ENCODE measurements around the gene OPALIN. TPM values are rescaled to one million over a fixed set of nuclear protein-coding genes. Genes with fewer than 3 reads are reported as not detected.

The OPALIN gene
- total and polyA plus RNA-seq, 2 experiments from 2014 or later, result not detected

DNA sequence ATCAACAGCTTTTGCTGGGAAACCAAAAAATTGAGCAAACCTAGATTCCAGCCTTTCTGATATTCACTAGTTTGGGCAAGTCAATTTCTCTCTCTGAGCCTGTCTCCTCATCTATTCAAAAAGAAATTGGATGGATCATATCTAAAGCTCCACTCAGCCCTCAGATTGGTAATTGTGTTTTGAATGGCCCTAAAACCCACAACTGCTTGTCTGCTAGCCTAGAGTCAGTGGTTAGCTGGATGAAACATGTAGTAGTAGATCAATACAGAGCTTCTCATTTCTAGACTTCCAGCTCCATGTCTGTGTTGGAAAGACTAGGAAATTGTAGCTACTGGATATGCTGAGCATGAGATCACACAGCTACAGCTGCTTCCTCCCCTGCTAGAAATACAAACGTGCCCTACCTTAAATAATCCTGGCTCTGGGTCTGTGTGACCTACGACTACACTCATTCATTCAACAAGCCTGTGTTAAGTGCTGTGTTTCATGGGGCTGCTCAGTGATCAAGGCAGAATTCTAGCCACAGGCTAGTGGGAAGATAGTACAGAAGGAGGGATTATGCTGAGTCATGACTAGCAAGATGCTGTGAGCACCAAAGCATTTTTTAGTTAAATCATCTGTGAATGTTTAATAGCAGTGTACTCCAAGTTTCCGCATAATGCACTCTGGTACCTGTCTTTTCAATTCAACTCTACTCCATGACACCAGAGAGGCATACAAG is 38.9 kb downstream of the OPALIN start:
- Histone ChIP-seq H3K4me2 (no peak overlapping the region), H3K79me2 (no peaks in the 10 kb centered on the region), H3K27ac (no peak overlapping the region), H4K20me1 (ENCODE audit: insufficient read depth, poor library complexity, severe bottlenecking) (no peaks in the 10 kb centered on the region), H2AFZ (no peak overlapping the region), H3K9me3 (ENCODE audit: low read depth) (no peaks in the 10 kb centered on the region), H3K9me2 (replicated peaks; ENCODE audit: insufficient read depth) (no peaks in the 10 kb centered on the region), H3K27me3 (no peaks in the 10 kb centered on the region), H3K4me3 (no peak overlapping the region), H3K4me1 (ENCODE audit: insufficient read depth) (no peaks in the 10 kb centered on the region), H3K36me3 (replicated peaks; ENCODE audit: insufficient read depth, low read depth) (no peaks in the 10 kb centered on the region)
- DNase-seq (ENCODE audit: low spot score), result no peak
- 47% methylated on average over 3 of the region's 3 CpGs for WGBS (ENCODE audit: low lambda C conversion rate, missing lambda C conversion rate)
- TF ChIP-seq EZH2phosphoT487 (IDR thresholded peaks at IDR 0.05; ENCODE audit: low read depth, severe bottlenecking, unreplicated experiment) (no peak), CTCF (IDR thresholded peaks at IDR 0.05; ENCODE audit: poor library complexity) (no peak), EZH2 (IDR thresholded peaks at IDR 0.05; ENCODE audit: borderline replicate concordance) (no peak)

DNA sequence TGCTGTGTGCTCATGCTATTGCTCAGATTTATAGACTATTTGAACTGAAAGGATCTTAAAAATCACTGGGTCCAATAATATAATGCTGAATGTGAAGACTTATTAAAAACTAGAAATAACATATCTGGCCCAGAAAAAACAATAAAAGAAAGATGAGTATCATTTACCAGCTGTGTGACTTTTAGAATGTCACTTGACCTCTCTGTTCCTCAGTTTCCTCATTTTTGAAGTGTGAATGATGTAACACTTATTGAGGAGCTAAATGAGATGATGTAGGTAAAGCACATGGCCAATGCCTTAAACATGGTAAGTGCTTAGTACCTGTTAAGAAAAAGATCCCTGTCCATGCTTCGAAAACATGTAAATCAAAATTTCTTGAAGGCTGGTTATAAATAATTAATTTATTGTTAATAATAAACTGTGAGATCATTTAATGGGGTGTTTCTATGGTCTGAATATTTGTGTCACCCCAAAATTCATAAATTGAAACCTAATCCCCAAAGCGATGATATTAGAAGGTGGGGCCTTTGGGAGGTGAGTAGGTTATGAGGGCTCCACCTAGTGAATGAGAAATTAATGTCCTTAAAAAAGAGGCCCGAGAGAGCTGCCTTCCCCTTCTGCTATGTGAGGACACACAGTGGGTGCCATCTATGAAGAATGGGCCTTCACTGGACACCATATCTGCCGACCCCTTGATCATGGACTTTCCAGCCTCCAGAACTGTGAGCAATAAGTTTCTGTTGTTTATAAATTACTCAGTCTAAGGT is 41.6 kb downstream of the OPALIN start:
- H3K27me3 ChIP-seq, result no peaks in the 10 kb centered on the region
- no peak for DNase-seq (ENCODE audit: low spot score)
- H3K4me1 ChIP-seq (ENCODE audit: insufficient read depth), result no peaks in the 10 kb centered on the region
- no peaks in the 10 kb centered on the region for H3K9me3 ChIP-seq (ENCODE audit: low read depth)
- H3K9me2 ChIP-seq (replicated peaks; ENCODE audit: insufficient read depth), result no peaks in the 10 kb centered on the region
- H3K4me3 ChIP-seq, result no peak overlapping the region
- no peak overlapping the region for H3K27ac ChIP-seq
- H3K79me2 ChIP-seq, result no peaks in the 10 kb centered on the region
- H4K20me1 ChIP-seq (ENCODE audit: insufficient read depth, poor library complexity, severe bottlenecking), result no peaks in the 10 kb centered on the region
- H2AFZ ChIP-seq, result no peak overlapping the region
- no peaks in the 10 kb centered on the region for H3K36me3 ChIP-seq (replicated peaks; ENCODE audit: insufficient read depth, low read depth)
- WGBS (ENCODE audit: low lambda C conversion rate, missing lambda C conversion rate), result 82% methylated on average over 4 of the region's 4 CpGs
- TF ChIP-seq EZH2phosphoT487 (IDR thresholded peaks at IDR 0.05; ENCODE audit: low read depth, severe bottlenecking, unreplicated experiment) (no peak), CTCF (IDR thresholded peaks at IDR 0.05; ENCODE audit: poor library complexity) (no peak), EZH2 (IDR thresholded peaks at IDR 0.05; ENCODE audit: borderline replicate concordance) (no peak)
- no peak overlapping the region for H3K4me2 ChIP-seq

DNA sequence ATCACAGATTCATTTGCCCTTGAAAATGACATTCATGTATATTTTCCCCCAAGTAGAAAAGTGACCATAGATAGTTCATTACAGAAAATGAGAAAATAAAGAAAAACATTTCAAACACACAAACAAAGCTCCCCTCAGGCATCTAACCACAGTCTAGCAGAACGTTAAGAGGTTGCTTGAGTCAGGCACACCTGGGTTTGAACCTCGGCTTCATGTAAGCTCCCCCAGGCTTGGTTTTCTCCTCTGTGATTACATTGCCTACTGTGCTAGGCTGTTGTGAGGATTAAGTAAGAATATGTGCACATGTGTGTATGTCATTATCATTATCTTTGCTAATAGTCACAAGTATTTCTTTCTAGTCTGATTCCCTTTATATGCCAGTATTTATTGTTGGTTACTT is 45.5 kb downstream of the OPALIN start:
- no peaks in the 10 kb centered on the region for H3K9me3 ChIP-seq (ENCODE audit: low read depth)
- no peak for DNase-seq (ENCODE audit: low spot score)
- H3K27ac ChIP-seq, result no peak overlapping the region
- WGBS (ENCODE audit: low lambda C conversion rate, missing lambda C conversion rate), result 76% methylated on average over 2 of the region's 2 CpGs
- no peaks in the 10 kb centered on the region for H4K20me1 ChIP-seq (ENCODE audit: insufficient read depth, poor library complexity, severe bottlenecking)
- H3K79me2 ChIP-seq, result no peaks in the 10 kb centered on the region
- no peak for TF ChIP-seq CTCF (IDR thresholded peaks at IDR 0.05; ENCODE audit: poor library complexity)
- TF ChIP-seq EZH2 (IDR thresholded peaks at IDR 0.05; ENCODE audit: borderline replicate concordance), result no peak
- no peak for TF ChIP-seq EZH2phosphoT487 (IDR thresholded peaks at IDR 0.05; ENCODE audit: low read depth, severe bottlenecking, unreplicated experiment)
- H2AFZ ChIP-seq, result no peak overlapping the region
- no peaks in the 10 kb centered on the region for H3K27me3 ChIP-seq
- H3K4me3 ChIP-seq, result no peak overlapping the region
- H3K4me2 ChIP-seq, result no peak overlapping the region
- no peaks in the 10 kb centered on the region for H3K4me1 ChIP-seq (ENCODE audit: insufficient read depth)
- H3K9me2 ChIP-seq (replicated peaks; ENCODE audit: insufficient read depth), result no peaks in the 10 kb centered on the region
- H3K36me3 ChIP-seq (replicated peaks; ENCODE audit: insufficient read depth, low read depth), result no peaks in the 10 kb centered on the region

All from hepatocyte (in vitro differentiated cells).